GM12872 (cell line): ENCODE results near the gene CLCNKB.

Experiments used
- TF ChIP-seq, protein P1 (sequence below): IDR thresholded peaks from 3 replicates; pipeline ENCODE4 v1.5.1; 2011; ENCODE audit warnings: low read depth, mild to moderate bottlenecking, low read length, moderate library complexity; ENCODE audit not compliant: insufficient read depth

CLCNKB gene

DNA sequence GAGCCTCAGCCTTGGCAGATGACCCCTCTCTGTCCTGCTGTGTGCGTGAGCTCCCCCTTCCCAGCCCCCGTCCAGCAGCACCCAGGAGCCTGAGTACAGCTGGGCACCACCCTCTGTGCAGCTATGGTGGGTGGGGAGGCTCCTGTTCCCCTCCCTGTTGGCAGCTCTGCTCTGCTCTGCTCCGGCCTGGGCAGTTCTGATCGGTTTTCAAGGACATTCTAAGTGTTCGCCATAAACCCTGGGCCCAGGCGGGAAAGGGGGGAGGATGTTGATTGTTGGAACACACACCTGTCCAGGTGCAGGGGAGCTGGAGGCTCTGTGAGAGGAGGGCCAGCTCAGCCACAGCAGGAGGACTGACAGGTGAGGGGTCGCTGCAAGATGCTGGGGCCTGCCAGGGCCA is at the start of gene CLCNKB:
Gene CLCNKB (plus strand): TSS at position 262 of the 400 bp plus-strand sequence. CDS start 711 bp downstream, outside the sequence.
- TF ChIP-seq, protein P1, sequence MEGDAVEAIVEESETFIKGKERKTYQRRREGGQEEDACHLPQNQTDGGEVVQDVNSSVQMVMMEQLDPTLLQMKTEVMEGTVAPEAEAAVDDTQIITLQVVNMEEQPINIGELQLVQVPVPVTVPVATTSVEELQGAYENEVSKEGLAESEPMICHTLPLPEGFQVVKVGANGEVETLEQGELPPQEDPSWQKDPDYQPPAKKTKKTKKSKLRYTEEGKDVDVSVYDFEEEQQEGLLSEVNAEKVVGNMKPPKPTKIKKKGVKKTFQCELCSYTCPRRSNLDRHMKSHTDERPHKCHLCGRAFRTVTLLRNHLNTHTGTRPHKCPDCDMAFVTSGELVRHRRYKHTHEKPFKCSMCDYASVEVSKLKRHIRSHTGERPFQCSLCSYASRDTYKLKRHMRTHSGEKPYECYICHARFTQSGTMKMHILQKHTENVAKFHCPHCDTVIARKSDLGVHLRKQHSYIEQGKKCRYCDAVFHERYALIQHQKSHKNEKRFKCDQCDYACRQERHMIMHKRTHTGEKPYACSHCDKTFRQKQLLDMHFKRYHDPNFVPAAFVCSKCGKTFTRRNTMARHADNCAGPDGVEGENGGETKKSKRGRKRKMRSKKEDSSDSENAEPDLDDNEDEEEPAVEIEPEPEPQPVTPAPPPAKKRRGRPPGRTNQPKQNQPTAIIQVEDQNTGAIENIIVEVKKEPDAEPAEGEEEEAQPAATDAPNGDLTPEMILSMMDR: no peak

DNA sequence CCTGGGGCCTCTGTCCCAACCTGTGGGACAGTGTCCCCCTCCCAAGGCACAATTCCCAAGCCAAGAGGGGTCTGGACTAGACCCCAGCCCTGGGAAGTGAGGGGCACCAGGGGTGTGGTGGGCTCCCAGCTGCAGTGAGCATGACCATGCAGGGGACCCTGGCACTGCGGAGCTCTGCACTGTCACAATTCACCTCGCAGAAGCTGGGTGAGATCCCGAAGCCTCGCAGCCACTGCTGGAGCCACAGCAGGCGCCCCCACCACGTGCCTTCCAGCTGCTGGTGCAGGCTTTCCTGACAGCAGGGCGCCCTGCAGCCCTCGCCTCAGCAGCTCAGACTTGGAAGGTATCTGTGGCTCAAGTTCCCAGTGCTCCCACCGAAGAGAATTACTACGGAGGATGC is 49.5 kb upstream of the CLCNKB start:
- TF ChIP-seq, protein P1: no peak

DNA sequence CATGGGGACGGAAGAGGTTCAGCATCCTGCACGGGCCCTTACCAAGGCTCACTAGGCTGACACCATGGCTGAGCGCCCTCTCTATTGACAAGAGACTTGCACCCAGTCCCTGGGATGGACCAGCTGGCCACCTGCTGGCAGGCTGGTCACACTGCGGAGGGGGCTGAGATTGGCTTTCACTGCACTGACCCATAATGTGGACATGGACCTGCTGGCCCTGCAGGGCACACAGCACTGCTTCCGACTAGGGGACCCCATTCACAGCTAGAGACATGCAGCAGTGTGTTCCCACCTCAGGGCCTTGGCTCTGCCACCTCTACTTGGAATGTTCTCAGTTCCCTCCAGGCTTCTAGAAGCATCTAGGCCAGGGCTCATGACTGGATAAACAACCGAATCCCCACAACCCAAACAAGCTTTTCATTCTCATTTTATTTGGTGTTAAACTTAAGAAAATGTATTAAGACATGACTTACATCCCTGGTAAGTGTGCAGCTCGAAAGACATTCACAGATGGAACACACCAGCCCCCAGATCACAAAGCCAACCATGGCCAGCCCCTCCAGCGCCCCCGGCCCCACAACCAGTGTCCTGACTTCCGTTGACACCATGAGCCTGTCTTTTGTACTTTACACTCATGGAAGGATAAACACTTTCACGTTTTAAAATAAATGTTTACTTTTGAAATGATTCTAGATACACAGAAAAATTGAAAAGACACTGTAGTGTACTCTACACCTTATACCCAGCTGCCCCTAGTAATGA is 48.8 kb upstream of the CLCNKB start:
- TF ChIP-seq, protein P1: peak; percentile 87

DNA sequence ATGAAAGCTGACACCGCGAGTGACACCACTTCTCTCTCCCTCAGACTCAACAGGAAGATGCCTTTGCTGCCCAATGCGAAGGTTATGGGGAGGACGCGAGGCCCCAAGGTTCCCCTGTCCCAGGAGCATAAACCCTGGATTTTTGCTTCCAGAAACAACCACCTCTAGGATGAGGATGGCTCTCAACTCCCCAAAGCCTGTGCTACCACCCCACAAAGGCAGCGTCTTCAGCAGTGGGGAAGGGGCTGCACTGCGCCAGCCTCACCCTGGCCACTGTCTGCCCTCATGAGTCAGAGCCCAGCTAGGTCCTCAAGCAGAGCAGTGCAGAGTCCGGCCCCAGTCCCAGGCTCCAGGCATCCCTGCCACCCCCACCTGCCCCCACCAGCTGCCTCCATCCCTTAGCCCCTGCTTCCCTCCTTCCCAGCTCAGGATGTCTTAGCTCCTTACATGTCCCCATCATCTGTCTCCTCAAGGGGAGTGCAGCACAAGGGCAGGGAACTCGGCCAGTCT is 46.5 kb upstream of the CLCNKB start:
- TF ChIP-seq, protein P1: no peak

DNA sequence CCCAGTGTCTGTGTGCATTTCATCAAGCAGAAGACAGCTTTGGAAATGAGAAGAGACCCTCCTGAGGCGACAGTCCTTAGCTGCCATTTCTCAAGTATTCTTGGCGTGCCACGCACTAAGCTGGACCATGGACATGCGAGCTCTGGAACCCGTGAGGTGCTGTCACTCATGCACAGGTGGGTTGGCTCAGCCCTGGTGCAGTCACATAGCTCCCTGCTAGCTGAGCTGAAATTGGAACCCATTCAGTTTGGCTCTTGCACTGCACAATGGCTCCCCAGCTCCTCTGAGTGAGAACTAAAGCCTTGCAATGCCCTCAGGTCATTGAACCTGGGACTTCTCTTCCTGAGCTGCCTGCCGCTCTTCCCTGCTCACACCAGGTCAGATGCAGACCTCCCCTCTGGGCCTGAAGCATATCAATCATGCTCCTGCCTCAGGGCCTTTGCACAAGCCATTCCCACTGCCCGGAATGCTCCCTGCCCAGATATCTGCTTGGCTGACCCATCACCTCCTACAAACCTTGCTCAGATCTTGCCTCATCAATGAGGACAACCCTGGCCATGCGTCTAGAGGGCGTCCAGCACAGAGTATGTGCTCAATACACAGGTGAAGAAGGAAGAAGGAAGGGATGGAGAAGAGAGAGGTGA is 45.8 kb upstream of the CLCNKB start:
- TF ChIP-seq, protein P1: no peak

DNA sequence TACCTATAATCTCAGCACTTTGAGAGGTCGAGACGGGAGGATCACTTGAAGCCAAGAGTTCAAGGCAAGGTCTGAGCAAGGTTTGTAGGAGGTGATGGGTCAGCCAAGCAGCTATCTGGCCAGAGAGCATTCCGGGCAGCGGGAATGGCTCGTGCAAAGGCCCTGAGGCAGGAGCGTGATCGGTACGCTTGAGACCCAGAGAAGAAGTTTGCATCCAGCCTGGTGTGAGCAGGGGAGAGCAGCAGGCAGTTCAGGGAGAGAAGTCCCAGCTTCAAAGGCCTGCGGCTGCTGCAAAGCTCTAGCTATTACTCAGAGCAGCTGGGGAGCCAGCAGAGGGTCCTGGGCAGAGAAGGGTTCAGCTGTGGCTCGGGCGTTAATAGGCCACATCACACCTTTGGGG is 44.7 kb upstream of the CLCNKB start:
- TF ChIP-seq, protein P1: no peak

DNA sequence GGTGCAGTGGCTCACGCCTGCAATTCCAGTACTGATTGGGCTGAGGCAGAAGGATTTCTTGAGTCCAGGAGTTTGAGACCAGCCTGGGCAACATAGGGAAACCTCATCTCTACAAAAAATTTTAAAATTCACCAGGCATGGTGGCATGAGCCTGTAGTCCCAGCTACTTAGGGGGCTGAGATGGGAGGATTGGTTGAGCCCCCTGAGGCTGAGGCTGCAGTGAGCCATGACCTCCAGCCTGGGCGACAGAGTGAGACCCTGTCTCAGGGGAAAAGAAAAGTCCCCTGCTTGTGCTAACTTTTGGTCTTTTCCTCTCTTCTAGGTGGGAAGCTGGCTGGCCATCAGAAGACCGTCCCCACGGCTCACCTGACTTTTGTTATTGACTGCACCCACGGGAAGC is 38.0 kb upstream of the CLCNKB start:
- TF ChIP-seq, protein P1: no peak
